HepG2 (cell line): ENCODE measurements around the gene RNF13. TPM values are rescaled to one million over a fixed set of nuclear protein-coding genes. Genes with fewer than 3 reads are reported as not detected.

Experiments used
- BCLAF1 ChIP-seq: fragments of 450-650 bp; IDR thresholded peaks from 2 replicates; pipeline ENCODE4 v1.6.1; 2017; ENCODE audit warnings: mild to moderate bottlenecking
- BHLHE40 ChIP-seq: IDR thresholded peaks from 2 replicates; pipeline ENCODE4 v1.6.1; 2011; ENCODE audit warnings: low read length, improper control_type of control experiment
- CEBPG ChIP-seq: IDR thresholded peaks from 2 replicates; pipeline ENCODE4 v1.6.1; 2016
- GABPB1 ChIP-seq: IDR thresholded peaks from 2 replicates; pipeline ENCODE4 v1.6.1; 2016; ENCODE audit warnings: mild to moderate bottlenecking, missing genetic modification reagents, moderate library complexity, missing compliant biosample characterization
- HOXA9 ChIP-seq: sonication (generic); formaldehyde crosslinking; IDR thresholded peaks from 2 replicates; pipeline ENCODE4 v1.8.1; 2022; ENCODE audit warnings: missing genetic modification reagents, mild to moderate bottlenecking, moderate library complexity, borderline replicate concordance
- NKX3-1 ChIP-seq: sonication (generic); formaldehyde crosslinking; IDR thresholded peaks from 2 replicates; pipeline ENCODE4 v1.5.0; 2020; ENCODE audit warnings: missing genetic modification reagents
- RFX3 ChIP-seq: IDR thresholded peaks from 2 replicates; pipeline ENCODE4 v1.6.1; 2016; ENCODE audit warnings: missing biosample characterization, missing genetic modification reagents
- RXRB ChIP-seq: IDR thresholded peaks from 2 replicates; pipeline ENCODE4 v1.6.1; 2016; ENCODE audit warnings: borderline replicate concordance, missing genetic modification reagents, missing compliant biosample characterization
- SALL2 ChIP-seq: sonication (generic); formaldehyde crosslinking; IDR thresholded peaks from 2 replicates; pipeline ENCODE4 v1.8.1; 2023; ENCODE audit warnings: mild to moderate bottlenecking, missing genetic modification reagents, inconsistent platforms
- SRSF4 ChIP-seq: fragments of 200-400 bp; formaldehyde crosslinking; IDR thresholded peaks from one replicate; pipeline ENCODE4 v1.6.1; 2018; ENCODE audit warnings: mild to moderate bottlenecking, low read depth, low read length, moderate library complexity; ENCODE audit not compliant: poor library complexity, severe bottlenecking
- ZNF292 ChIP-seq: sonication (generic); formaldehyde crosslinking; IDR thresholded peaks from 2 replicates; pipeline ENCODE4 v1.8.1; 2022; ENCODE audit warnings: mild to moderate bottlenecking, low read depth, missing genetic modification reagents, borderline replicate concordance
- ZNF383 ChIP-seq: sonication (generic); formaldehyde crosslinking; IDR thresholded peaks from 2 replicates; pipeline ENCODE4 v1.4.0; 2020; ENCODE audit warnings: missing genetic modification reagents, mild to moderate bottlenecking, borderline replicate concordance
- ZNF510 ChIP-seq: sonication (generic); formaldehyde crosslinking; IDR thresholded peaks from 2 replicates; pipeline ENCODE4 v1.4.0; 2020; ENCODE audit warnings: low read depth, mild to moderate bottlenecking, missing genetic modification reagents
- ZNF580 ChIP-seq: IDR thresholded peaks from 2 replicates; pipeline ENCODE4 v1.6.1; 2016; ENCODE audit warnings: low read depth, borderline replicate concordance
- ZNF597 ChIP-seq: sonication (generic); formaldehyde crosslinking; IDR thresholded peaks from 2 replicates; pipeline ENCODE4 v1.5.0; 2020; ENCODE audit warnings: missing genetic modification reagents
- ZNF674 ChIP-seq: sonication (generic); formaldehyde crosslinking; IDR thresholded peaks from 2 replicates; pipeline ENCODE4 v1.5.0; 2020; ENCODE audit warnings: low read depth, mild to moderate bottlenecking, missing genetic modification reagents
- ZSCAN29 ChIP-seq: sonication (generic); formaldehyde crosslinking; conservative IDR thresholded peaks from 2 replicates; pipeline ENCODE4 v1.4.0; 2020; ENCODE audit warnings: mild to moderate bottlenecking, missing genetic modification reagents
- polyA plus RNA-seq, 8 experiments: library from polyadenylated mRNA; depleted of rRNA in 3 of 8; stranded (reverse) in 7 of 8; unstranded in 1 of 8; fragments of >200 nt; fragmentation: Illumina TruSeq in 4 of 8; extraction: Trizol in 4 of 8; gene quantifications; 2 replicates each; pipeline versions ENCODE4 v1.2.1 to v1.2.3, GENCODE V29; 2011 to 2016; ENCODE audit warnings: low read depth in 4 of 8, missing spikeins in 1 of 8, mixed read lengths in 1 of 8; ENCODE audit not compliant: insufficient read depth in 1 of 8
- total RNA-seq, 5 experiments: library from RNA; depleted of rRNA; stranded (reverse); fragments of >200 nt; fragmentation: Illumina TruSeq; extraction: Trizol; gene quantifications; 2 replicates each; pipeline ENCODE4 v1.2.3, GENCODE V29; 2016; ENCODE audit warnings: low read depth in 1 of 5
- TF ChIP-seq, protein P1 (sequence below): sonication (generic); formaldehyde crosslinking; IDR thresholded peaks from 2 replicates; pipeline ENCODE4 v1.8.0; 2022; ENCODE audit warnings: missing genetic modification reagents, mild to moderate bottlenecking, inconsistent platforms, borderline replicate concordance
- TF ChIP-seq, protein P2 (sequence below), 2 experiments: sonication (generic) in 1 of 2; formaldehyde crosslinking in 1 of 2; IDR thresholded peaks; 2 replicates each; pipeline versions ENCODE4 v1.4.0 to v1.6.1; 2018 to 2020; ENCODE audit warnings: missing genetic modification reagents in 2 of 2, borderline replicate concordance in 1 of 2, low read depth in 1 of 2, mild to moderate bottlenecking in 1 of 2, missing biosample characterization in 1 of 2

Gene RNF13
- total and polyA plus RNA-seq, 2 of the 13 experiments (the other 11 are each of a cell fraction or from before 2014, with no cell fraction given): 39.8 to 46.0 TPM

- TF ChIP-seq ZNF580 (CRISPR knock-in tag): no peak
- no peak; the same call in 1 of the 2 replicates for TF ChIP-seq ZNF292 (CRISPR knock-in tag)
- no peak for TF ChIP-seq RFX3 (CRISPR knock-in tag)
- no peak for TF ChIP-seq SALL2
- TF ChIP-seq, protein P1, sequence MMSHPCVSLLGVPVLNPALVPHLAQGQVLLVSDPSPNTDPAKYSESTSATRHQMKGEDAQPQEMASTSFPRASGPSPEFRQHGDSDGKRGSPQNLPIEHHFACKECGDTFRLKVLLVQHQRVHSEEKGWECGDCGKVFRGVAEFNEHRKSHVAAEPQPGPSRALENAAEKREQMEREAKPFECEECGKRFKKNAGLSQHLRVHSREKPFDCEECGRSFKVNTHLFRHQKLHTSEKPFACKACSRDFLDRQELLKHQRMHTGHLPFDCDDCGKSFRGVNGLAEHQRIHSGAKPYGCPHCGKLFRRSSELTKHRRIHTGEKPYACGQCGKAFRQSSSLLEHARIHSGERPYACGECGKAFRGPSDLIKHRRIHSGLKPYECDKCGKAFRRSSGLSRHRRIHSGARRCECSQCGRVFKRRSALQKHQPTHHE (CRISPR knock-in tag): no peak
- no peak for TF ChIP-seq HOXA9
- no peak for TF ChIP-seq SRSF4
- TF ChIP-seq BCLAF1: no peak
- TF ChIP-seq, protein P2, sequence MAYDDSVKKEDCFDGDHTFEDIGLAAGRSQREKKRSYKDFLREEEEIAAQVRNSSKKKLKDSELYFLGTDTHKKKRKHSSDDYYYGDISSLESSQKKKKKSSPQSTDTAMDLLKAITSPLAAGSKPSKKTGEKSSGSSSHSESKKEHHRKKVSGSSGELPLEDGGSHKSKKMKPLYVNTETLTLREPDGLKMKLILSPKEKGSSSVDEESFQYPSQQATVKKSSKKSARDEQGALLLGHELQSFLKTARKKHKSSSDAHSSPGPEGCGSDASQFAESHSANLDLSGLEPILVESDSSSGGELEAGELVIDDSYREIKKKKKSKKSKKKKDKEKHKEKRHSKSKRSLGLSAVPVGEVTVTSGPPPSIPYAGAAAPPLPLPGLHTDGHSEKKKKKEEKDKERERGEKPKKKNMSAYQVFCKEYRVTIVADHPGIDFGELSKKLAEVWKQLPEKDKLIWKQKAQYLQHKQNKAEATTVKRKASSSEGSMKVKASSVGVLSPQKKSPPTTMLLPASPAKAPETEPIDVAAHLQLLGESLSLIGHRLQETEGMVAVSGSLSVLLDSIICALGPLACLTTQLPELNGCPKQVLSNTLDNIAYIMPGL (CRISPR knock-in tag; IDR thresholded peaks at IDR 0.05; ENCODE audit: borderline replicate concordance in 1 of 2, low read depth in 1 of 2): peak in 1 of 2 experiments; percentile 40; a peak in 1 of 4 replicates
- TF ChIP-seq ZNF674 (CRISPR knock-in tag): no peak
- no peak for TF ChIP-seq NKX3-1 (CRISPR knock-in tag)
- TF ChIP-seq CEBPG (CRISPR knock-in tag): no peak
- peak; percentile 38; the same call in 1 of the 2 replicates for TF ChIP-seq BHLHE40
- TF ChIP-seq ZNF597 (CRISPR knock-in tag): no peak
- TF ChIP-seq ZSCAN29: 0 out of 2 replicates have a peak, but pooled peaks have one; percentile 77
- no peak for TF ChIP-seq RXRB (CRISPR knock-in tag)
- TF ChIP-seq GABPB1 (CRISPR knock-in tag): no peak; the same call in 1 of the 2 replicates
- TF ChIP-seq ZNF383 (CRISPR knock-in tag): no peak
- no peak for TF ChIP-seq ZNF510 (CRISPR knock-in tag)
Measured at GRCh38 chr3:149969110-149969939, 156.3 kb downstream of the RNF13 start (continued).
